Activated CD4-positive, alpha-beta T cell treated with anti-CD3 and anti-CD28 coated beads, Interleukin-2, Interleukin-4, amounts not matched to agents 100 ng/mL and 50 ng/mL, durations not matched to agents 16 hours and 8 hours (primary cell): ENCODE data around the gene COL4A1.
A peak's percentile ranks its signal among the peaks of the same experiment; 100 is the strongest.

Experiments used
- DNase-seq: peaks from one replicate; pipeline ENCODE4 v3.0.0-alpha.2; 2020; ENCODE audit warnings: low spot score

COL4A1 gene

DNA sequence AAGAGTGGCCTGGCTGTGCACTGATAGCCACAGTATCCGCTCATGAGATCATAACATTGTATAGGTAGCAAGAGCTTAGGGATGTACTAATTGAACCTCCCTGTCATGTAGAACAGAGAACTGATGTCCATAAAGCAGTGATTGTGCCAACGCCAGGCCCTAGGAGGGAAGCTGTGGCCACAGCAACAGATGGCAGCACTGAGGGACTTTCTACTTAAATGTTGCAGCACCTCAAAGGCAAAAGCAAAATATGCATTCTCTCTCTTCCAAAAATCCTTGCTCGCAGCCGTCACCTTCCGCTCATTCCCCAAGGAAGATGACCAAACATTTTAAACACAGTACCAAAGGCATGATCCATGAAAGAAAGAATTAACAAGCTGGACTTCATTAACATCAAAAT lies 32.3 kb downstream of the COL4A1 start:
- DNase-seq: no peak

DNA sequence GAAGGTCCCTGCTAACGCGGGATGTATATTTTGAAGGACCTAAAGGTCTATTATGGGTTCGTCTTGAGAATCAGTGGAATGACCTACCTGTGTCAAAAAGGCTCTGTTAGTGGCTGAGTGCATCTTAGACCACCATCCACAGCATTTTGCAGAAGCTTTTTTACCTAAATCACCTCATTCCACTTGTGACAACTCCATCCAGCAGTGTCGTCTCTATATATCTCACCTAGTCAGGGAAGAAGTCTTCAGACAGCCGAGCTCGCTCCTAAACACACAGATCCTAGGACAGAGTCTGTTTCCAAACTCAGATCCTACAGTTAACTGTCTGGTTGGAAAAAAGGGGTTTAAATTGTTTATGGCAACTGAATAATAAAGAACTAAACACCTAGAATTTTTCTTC lies 33.7 kb downstream of the COL4A1 start:
- DNase-seq: no peak

DNA sequence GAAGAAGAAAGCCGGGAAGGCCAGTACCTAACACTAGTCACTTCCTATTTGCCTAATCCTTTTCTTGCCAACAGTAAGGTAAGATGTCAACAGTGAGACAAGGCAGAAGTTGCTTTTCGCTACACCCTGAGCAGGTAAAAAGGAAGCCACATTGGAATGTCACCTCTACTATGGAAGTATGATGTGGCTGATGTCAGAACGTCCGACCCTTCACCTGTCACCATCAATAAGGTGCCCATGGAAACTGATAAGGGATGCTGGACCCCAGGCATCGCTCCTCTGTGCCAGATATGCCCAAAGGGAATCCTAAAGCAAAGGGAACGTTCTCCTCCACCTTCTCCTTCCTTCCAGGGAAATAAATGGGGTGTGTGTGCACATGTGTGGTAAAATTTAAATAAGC lies 34.3 kb downstream of the COL4A1 start:
- DNase-seq: no peak

DNA sequence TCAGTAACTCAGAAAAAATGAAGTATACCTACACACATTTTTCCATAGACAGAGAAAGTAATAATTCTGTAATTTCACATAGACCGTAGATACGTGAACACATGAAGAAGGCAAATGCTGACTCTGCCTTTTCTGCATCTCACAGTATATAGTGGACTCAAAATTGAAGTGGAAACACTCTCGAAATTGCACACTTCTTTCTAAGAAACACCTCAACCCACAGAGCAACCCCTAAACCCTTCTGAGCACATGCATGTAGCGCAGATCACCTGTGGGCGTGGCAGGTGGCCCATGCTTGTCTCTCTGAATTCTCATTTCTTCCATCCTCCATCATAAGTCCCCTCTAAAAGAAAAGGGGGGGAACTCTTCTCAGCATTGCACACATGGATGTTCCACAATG lies 34.7 kb downstream of the COL4A1 start:
- peak; percentile 22 for DNase-seq

DNA sequence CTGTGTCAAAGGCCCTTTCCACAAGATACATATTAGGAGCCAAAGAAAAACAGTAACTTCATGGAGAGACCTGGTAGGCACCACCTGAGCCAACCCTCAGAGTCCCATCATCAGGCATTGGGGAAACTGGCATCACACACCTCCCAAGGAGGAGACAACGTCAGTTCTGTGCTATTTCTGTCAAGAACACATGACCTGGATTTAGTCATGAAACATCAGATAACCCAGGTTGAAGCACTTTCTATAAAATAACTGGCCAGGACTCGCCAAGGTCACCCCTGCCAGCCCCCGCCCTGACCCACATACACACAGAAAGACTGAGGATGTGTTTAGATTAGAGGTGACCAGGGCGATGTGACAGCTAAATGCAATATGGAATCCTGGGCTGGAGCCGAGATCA lies 35.6 kb downstream of the COL4A1 start:
- DNase-seq: no peak

DNA sequence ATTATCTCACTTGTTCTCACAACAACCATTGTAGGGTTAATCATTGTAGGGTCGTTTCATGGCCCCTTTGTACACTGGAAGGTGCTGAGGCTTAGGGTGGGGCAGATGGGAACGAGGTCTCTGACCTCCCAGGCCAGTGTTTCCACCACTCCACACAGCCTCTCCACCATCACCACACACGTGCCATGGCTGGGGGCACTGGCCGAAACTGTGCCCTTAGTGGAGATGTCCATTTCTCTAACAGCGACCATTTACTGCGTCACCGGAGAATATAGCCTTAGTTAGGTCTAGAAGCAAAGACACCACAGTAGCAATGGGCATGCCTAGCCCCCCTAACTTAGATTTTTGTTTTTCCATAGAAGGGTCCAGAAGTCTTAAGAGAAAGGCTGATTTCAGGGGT lies 36.5 kb downstream of the COL4A1 start:
- DNase-seq: no peak

DNA sequence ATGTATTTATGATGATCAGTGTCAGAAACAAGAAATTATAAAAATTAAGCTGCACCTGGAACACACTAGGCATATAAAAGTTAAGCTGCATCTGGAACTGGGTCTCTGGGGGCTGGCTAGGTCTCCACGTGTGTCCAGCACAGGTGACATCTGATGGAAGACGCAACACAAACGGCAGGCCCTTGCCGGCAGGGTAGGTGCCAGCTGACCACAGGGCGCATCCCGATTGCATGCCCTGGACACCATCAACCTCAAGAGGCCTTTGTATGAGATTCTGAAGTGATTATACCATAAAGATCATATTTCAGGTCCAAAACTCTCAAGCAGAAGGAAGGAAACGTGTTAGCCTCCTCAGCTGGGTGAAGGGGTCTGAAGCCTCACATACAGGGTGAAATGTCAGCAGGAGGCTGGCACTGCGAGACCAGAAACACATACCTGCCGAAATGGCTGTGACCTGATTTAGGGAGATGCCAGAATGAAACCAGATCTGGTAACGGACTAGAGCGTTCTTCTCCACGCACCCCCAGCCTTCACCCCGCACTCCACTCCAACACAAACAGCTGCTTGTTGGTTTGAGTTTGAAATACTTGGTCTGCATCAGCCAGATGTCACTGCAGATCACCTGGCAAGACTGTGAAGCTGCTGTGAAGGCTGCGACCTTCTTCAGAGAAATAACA lies 37.3 kb downstream of the COL4A1 start:
- DNase-seq: no peak

DNA sequence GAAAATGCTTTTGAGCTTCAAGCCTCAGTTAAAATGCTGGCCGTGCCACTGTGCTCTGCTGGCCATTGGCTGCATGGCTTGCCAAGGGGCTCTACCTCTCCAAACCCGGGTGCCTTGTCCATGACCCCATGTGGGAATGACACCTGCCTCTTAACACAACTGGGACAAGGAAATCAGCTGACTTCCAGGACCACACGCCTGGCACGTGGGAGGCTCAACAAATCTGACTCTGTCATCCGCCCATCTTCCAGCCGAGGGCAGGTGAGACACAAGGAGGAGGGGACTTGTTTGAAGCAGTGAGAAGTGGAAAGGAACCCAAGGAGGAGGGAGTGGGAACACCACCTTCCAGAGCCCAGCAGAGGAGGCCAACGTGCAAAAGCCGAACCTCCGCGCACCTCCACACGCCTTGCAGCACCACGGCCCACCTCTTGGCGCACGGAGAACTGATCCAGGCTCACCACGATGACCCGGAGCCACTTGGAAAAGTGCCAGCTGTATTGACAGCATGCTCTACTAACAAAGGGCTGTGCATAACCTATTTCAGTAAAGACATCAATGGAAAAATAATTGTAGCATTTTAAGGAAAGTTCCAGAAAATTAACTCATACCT lies 38.3 kb downstream of the COL4A1 start:
- no peak for DNase-seq

DNA sequence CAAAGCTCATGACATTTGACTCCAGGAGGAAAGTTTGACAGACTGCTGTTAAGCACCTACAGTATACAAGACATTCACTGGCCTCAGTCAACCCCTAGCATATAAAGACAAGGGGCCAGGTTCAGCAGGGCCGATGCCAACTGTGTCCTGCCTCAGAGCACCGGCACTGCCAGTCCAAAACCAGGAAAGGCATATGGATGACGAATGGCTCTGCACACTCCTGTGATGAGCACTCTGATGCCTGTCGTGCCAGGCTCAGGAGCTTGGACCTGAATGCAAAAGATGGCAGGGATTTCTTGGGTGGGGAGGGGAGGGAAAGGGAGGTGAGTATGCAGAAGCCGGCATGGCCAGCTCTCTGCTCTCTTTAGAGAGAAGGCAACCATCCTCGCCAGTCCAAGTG lies 38.9 kb downstream of the COL4A1 start:
- DNase-seq: no peak

DNA sequence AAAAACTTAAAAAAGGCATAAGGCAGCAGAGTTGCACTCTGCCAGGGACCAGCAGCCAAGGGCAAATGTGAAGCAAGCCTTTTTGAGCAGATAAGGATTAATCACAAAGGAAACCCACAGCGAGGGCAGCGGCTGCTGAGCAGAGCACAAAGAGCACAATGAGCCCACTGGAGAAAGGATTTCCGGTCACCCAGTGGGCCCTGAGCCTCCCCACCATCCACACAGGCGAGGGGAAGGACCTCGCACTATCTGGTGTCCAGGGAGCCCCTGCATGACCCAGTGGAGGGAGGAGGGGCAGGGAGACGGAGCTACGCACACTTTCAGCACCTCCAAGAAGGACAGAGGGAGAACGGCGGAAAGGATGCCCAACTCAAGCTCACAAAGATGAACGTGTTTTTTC lies 40.0 kb downstream of the COL4A1 start:
- DNase-seq: no peak

DNA sequence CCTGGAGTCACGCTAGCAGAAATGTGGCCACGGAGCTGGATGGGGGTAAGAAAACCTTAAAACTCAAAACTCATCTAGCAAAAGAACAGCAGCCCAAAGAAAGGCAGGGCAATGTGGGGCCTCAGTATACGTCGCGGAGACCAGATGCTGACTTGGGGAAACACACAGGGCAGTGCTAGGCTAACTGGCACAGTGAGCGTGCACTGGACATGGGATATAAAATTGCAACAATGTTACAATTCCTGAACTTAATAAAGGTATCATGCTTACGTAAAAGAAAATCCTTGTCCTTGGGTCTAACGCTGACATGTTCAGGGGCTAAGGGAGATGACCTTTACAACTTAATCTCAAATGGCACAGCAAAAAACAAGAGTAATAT lies 40.5 kb downstream of the COL4A1 start:
- DNase-seq: no peak

DNA sequence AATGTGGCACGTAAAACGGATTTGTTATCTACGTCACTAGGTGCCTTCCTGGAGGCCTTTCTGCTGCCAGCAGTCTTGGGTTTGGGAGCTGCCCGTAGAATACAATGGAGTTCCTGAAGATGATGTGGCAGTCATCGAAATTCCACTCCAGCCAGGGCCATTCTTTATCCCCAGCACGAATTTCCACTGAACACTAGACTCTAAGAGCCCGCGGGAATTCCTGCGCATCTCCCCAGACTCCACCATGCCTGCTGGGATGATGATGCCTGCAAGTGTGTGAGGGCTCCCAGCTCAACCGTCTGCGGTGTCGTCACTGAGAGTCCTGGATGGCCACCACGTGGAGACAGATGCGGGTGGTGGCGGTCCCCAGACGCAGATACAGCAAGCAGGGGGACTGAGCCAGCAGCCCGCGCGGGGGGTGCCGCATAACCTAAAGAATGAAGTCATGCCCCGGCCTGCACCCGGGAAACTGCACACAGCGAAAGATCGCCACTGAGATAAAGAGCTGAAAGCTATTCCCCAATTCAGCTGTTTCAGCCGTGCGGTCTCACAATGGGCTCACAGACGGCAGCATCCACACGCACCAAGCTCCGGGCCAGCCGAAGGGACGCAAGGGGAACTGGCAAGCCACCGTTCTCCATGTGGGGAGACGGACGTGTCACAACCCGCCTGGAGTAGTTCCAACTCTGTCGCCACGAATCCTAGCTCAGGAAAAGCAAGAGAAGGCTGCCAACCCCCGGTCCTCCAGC lies 41.1 kb downstream of the COL4A1 start:
- no peak for DNase-seq

DNA sequence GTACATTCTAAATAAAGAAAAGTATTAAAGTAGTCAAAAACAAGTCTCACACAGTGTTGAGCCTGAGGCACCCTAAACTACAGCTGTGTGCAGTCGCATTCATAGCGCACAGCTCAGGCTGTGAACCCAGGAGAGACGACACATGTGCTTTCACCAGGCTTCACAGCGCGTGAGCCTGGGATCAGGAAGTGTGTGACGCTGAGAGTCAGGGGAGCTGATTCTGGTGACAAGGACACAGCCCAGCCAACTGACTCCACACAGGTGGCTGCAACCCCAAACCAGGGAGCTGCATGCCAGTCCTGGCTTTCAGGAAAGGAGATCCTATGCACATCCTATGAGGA lies 41.6 kb downstream of the COL4A1 start:
- DNase-seq: no peak

DNA sequence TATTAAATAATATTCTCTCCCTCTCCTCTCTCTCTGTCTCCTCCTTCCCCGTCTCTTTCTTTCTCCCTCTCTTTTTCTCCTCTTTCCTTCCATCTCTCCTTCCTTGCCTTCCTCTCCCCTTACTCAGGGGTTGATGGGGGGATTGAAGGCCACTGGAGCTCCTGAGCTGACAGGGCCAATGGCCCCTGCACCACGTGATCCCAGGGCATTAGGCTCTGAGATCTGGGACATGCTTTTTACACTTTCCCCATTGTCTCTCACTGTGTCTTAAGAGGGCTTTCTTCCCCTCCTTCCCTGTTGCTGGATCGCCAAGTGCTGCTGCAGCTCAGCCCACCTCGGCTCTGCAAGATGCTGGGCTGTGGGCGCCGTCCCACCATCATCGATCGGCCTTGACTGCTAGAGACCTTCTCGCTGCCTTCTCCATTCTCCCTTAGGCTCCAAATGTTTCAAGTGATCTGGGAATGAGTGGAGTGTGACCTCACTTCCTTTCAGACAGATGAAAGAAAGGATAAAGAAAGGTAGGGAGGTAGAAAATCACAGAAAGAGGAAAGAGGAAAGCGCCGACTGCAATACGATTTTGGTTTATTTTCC lies 42.2 kb downstream of the COL4A1 start:
- DNase-seq: no peak

DNA sequence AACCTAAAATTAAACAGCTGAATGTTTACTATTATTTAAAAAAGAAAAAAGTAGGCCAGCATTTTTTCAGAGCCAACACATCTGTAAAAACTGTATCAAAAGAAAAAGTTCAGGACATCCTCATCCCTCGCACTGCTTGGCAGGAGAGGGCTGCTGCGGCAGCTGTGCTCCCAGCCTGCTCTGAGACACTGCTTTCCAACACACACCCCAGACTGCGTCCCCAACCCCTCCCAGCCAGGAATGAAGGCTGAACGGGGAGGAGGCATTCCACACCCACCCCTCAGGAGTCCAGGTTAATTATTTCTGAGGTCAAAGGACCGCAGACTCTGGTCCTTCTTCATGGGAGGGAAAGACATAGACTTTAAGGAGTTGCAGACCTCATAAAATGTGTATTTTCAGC lies 43.1 kb downstream of the COL4A1 start:
- no peak for DNase-seq

DNA sequence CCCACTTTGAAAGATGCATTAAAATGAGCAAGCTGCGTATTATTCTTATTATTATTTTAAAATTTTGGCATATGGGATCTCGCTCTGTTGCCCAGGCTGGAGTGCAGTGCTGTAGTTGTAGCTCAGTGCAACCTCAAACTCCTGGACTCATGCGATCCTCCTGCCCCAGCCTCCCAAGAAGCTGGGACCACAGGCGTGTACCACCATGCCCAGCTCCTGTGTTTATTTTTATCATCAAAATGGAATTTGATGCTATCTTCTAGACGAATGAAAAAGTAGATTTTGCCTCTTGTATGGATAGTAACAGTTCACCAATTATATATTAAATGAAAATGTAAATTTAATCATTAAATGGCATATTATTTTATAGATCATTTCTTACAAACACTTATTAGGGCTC lies 43.6 kb downstream of the COL4A1 start:
- DNase-seq: no peak

DNA sequence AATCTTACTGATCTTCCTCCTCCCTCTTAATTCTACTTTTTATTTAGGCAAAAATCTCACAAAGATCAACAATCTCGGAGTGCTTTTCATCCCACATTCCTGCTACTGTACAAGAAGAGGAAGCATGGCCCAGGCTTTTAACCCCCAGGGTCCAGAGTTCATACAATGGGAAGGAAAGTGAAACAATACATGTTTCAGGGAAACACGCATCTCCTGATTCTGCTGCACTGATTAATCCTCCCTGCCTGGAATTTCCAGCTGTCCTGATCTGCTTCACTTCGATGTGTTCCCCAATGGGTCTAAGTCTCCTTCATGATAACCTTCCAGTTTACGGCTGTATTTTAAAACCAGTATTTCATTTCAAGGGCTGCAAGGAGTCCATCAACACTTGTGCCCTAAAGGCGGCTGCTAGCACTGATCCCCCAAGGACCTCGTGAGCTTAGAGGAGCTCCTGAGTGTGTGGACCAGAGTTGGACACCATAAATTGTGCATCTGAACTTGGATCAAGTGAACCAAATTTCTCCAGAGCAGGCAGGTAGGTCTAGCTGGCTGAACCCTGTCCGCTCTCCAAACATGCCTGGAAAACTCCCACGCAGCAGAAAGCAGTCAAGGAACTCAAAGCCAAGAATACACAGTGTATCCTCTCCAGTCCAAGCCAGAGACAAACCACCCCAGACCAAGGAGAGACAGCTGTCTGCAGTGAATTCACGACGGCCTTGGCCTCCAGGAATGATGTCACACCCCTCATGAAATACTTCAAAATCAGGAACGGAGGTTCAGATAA lies 44.3 kb downstream of the COL4A1 start:
- no peak for DNase-seq

DNA sequence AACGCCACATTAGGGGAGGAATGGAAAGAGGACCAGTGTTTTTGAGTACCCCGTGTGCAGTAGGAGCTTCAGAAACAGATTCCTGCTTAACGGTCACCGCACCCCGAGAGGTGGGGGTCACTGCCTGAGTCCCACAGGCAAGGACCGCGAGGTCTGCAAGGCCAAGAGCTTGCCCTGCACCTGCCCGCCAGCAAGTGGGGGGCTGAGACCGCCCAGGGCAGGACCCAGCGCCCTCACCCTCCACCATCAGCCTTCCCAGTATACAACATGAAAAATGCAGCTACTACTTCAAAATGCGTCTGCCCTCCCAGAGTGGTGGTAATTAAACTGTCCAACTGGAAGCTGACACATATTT lies 44.9 kb downstream of the COL4A1 start:
- no peak for DNase-seq

DNA sequence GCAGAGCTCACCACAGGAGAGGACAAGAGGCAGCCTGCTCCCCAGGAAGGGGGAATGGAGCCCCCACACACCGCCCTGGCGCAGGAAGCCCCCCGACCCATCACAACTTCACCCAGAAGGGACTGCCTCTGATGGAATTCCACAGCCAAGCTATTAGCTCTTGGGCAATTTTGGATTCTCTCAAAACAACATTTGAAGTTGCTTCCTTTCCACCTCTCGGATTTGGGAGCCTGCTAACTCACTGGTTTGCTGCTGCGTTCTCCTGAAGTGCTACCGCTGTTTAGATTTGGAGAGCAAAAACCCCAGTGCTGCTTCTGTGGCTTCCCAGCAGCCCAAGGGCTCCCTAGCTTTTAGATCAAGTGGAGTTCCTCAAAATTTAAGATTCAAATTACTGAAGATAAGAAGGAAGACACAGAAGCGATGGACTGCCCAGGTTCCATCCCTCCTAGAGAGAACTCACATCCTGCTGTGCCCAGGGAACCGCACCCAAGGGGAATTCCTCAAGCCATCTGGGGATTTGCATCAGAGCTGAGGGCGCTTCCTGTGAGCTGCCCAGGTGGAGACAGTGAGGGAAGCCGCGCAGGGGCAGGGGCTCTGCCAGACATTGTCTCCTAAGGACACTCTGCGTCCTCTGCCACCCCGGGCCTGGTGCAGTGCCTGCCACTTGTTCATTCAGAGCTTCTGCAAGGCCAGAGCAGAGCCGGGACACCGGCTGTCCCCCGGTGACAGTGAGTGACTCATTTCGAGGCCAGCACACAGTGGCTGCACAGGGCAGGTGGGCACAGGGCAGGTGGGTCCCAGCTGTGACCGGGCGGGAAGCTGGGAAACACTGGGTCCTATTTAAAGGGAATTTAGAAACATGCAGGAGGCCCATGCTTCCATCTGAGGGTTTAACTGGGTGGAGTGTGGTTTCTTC lies 45.5 kb downstream of the COL4A1 start:
- DNase-seq: no peak

DNA sequence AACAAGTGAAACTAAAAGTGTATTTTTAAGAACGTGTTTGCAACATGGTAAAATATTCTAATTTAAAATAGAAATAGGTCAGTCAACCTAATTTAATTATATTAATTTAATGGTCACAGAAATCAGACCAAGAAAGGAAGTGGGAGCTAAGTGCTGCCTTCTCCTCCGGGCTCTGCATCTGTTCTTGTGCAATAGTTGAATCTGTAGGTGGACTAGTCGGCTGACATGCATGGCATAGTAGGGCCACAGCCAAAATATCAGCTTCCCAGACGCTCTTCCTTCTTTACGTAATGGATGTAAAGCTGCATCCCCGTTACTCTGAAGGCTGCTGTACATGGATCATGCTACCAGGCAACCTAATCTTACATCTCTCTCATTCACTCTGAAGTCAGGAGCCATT lies 47.3 kb downstream of the COL4A1 start:
- no peak for DNase-seq

DNA sequence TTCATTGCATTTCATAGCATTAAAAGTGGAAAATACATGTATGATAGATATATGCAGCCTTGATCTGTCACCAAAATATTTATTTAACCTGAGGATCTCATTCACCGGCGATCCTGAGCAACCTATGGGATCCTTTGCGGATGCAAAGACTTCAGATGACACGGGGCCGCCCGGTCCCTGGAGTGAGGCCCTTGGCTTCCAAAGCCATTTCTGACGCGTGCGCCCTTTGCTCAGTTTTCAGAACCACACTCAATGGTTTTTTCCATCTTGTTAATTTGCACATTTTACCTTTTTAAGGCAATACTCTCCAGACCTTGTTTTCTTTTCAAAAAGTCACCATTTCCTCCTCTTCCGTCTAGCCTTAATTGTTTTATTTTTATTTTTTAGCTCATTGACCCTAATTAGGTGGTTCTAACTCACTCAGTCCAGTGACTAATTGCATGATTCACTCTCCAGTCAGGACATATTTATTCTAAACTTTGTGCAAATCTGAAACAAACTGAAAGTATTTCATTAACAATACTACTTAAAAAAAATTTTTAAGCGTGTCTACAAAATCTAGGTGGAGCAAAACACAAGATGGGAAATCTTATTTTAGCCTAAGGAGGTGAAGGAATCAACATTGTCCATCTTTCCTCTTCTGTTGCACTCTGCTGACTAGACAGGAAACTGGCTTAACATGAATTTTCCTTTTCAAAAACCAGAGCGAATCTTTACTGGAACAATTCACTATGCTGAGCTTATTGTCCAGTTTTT lies 47.9 kb downstream of the COL4A1 start:
- no peak for DNase-seq
